Suppressor macrophage (primary cell): ENCODE data around the gene PPARD.
A peak's percentile ranks its signal among the peaks of the same experiment; 100 is the strongest.
"Not testable (repeated sequence)": the region's sequence is repeated elsewhere in the genome, so short reads cannot be mapped to it uniquely, and the experiment has no call there.

Source experiments
- DNase-seq, 4 experiments: peaks; one replicate each; pipeline ENCODE4 v3.0.0-alpha.2; 2020 to 2022

The PPARD gene

GRCh38 chr6:35312076-35312800, 30.1 kb upstream of the PPARD start:
- no peak for DNase-seq

DNA sequence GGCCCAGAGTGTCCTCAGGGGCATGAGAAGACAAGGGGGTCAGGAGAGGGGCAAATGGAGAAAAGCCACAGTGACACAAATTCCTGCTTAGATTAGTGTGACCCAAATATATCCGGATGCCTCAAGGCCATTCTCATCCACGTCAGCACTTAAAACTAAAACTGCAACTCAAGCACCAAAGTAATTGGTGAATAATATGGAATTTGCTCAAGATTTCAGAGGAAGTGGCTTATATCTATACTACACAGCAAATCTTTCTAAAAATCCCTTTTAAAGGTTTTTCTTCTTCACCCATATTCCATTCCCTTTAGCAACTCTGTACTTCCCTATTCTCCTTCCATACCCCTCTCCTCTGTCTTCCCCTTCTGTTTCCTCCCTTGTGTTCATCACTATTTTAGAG, 29.6 kb upstream of the PPARD start:
- DNase-seq, result peak; percentile 36 to 87 (median 70)

- DNase-seq, result no peak
These were observed 24.7 kb upstream of the PPARD start for GRCh38 chr6:35317483-35318195.

GRCh38 chr6:35318196-35319171, 23.9 kb upstream of the PPARD start:
- no peak for DNase-seq

DNA sequence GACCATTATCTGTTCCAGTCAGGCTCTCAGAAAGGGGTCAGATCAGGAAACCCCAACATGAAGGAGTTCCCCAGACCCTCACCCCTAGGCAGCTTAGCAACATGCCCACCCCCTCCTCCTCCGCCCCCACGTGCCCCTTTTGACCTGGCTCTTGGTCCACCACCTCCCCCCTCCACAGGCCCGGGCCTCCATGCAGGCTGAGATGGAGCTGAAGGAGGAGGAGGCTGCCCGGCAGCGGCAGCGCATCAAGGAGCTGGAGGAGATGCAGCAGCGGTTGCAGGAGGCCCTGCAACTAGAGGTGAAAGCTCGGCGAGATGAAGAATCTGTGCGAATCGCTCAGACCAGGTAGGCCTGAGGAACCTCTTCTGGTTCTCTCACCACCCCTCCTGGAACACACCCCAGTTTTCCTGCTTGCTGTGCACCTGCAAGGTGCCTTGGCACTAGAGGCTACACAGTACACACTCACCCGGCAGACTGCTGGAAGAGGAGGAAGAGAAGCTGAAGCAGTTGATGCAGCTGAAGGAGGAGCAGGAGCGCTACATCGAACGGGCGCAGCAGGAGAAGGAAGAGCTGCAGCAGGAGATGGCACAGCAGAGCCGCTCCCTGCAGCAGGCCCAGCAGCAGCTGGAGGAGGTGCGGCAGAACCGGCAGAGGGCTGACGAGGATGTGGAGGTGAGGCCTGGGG, 22.9 kb upstream of the PPARD start:
- DNase-seq, result no peak

GRCh38 chr6:35320031-35320410, 22.3 kb upstream of the PPARD start:
- DNase-seq, result no peak

GRCh38 chr6:35321091-35321490, 21.3 kb upstream of the PPARD start:
- DNase-seq, result no peak

DNA sequence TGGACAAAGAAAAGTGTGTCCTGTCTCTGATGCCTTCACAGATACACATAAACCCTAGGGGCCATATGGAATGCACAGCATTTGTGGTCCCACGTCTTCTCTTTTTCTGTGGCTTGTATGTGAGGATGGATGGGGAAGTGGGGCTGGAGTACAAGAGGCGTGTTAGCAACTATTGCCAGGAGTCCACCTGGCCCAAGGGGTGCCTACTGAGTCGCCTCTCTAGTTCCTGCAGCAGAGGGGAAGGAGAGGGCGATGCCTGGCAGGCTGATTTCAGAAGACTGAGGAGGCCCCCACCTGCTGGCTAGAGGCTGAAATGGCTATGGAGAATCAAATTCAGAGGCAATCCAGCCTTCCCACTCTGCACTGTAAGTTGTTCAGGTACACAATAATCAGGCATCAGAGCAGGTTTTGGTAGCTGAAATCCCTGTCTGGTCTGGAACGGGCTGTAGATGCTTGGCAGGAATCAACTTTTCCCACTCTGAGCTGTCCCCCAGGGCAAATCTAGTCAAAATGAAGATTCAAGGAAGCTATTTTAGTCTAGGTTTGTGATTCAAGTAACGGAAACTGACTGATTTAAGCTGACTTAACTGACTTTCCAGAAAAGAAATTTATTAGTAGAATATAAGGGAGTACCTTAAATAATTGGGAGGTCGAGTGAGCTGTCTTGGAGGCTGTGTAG, 14.9 kb upstream of the PPARD start:
- DNase-seq, result peak; percentile 70 to 84 (median 78)

GRCh38 chr6:35328108-35328723, 14.1 kb upstream of the PPARD start:
- DNase-seq, result no peak

- DNase-seq, result not testable (repeated sequence)
These were observed 13.4 kb upstream of the PPARD start for GRCh38 chr6:35328965-35329364.

DNA sequence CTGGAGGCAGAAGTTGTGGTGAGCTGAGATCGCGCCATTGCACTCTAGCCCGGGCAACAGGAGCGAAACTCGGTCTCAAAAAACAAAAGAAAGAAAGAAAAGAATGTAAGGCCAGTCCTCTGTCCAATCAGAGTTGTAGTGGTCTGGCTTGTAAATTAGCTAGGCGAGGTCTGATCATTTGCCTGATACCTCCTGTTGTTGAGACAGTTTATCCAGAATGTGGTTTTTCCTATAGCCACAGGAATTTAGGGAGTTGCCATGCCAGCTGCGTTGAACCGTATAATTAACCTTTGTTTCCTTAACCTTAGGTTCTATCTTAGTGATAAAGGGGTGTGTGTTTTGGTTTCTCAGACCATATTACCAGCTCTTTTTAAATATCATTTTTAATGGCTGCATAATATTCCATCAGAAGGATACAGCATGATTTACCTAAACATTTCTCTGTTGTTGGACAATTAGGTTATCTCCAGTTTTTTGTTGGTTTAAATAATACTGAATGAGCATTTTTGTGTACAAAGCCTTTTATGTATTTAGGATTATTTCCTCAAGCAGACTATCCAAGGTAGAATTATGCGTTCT, 11.7 kb upstream of the PPARD start:
- DNase-seq, result no peak

- DNase-seq, result not testable (repeated sequence)
These were observed 10.1 kb upstream of the PPARD start for GRCh38 chr6:35332074-35332887.

GRCh38 chr6:35341557-35341956, 801 bp upstream of the PPARD start:
- no peak for DNase-seq

DNA sequence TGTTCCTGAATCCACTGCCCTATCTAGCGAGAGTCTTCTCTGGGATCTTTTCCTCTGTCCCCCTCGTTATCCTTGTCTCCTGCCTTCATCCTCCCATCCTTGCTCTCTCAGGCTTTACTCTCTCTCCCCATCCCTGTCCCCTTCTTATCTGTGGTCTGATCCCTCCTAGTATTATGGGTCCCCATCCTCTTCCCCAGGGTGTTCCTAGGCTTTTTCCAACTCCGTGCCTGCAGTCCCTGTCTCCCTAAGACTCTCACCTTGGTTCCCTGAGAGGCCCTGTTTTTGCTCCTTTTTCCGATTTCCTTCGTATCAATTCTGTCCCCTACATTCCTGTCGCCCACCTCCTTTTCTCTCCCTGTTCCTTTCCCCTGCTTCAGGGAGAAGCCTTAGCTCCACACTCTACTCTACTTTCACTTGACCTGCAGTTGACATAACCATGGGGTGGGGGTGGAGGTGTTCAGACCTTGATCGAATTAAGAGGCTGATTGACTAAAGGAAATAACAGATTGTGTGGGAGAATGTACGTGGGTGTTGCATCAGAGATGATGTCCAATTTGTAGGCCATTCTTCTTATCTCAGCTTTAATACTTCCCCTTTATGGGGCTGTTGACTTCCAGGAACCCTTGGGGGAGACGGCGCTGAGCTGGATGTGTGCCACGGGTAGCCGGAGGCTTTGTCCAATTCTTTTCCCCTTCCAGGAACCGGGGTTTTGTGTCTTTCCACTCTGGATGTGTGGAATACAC, 905 bp downstream of the PPARD start:
- DNase-seq, result peak; percentile 79 to 90 (median 86)

DNA sequence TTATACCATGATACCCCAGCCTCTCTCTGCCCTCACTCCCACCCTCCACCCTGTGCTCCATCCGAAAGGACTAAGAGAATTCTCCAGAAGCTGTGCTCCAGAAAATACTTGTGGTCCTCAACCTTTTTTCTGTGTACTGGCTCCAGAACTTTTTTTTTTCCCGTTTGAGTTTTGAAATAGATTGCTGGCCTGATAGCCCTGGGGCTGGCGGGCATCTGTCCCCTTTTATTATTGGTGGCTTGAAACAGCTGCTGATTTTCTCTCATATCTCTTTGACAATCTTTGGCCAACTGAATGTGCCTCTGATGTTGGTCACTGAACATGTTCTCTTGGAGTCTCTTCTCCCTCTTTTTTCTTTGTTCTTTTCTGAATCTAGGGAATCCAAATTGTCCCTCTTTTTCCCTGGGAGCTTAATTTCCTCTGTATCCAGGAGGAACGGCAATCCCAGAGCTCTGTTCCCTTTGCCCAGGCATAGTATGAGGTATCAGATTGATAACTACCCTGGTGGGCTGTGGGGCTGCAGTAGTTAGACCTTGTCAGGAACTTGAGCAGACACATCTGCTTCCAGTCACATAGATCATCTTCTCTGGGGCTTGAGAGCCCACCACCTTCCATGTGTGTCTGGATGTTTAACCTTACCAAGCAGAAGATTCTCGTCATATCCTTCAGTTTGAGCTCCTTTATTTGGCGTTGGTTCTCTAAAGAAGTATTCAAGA, 1.6 kb downstream of the PPARD start:
- no peak for DNase-seq

GRCh38 chr6:35351422-35351821, 9.1 kb downstream of the PPARD start:
- no peak for DNase-seq

- DNase-seq, result no peak
These were observed 10.4 kb downstream of the PPARD start for GRCh38 chr6:35352735-35353134.

GRCh38 chr6:35354361-35355135, 12.2 kb downstream of the PPARD start:
- no peak for DNase-seq
